OCI-LY3 (cell line): ENCODE results near the gene PIGM.

Source experiments
- H2AFZ ChIP-seq: fragments of 200-600, 300-600 bp; shearing (Covaris generic); 2 replicates; pipeline ENCODE4 v1.6.0; 2014; ENCODE audit warnings: antibody characterized with exemption, low read depth, low read length
- H3K27ac ChIP-seq: fragments of 200-600, 300-600 bp; sonication (generic); 2 replicates; pipeline ENCODE4 v1.5.1; 2014; ENCODE audit warnings: mild to moderate bottlenecking, low read length, moderate library complexity, mixed read lengths
- H3K27me3 ChIP-seq: fragments of 200-600, 300-600 bp; sonication (generic); 2 replicates; pipeline ENCODE4 v1.6.1; 2014; ENCODE audit warnings: low read depth, low read length, mixed read lengths
- H3K36me3 ChIP-seq: fragments of 200-600, 300-600 bp; sonication (generic); replicated peaks from 2 replicates; pipeline ENCODE3; 2014; ENCODE audit warnings: low read depth, low read length, mixed read lengths
- H3K4me1 ChIP-seq: fragments of 300-600, 200-600 bp; sonication (generic); 2 replicates; pipeline ENCODE4 v1.6.1; 2014; ENCODE audit warnings: low read length, mixed read lengths
- H3K4me2 ChIP-seq: fragments of 200-600, 300-600 bp; sonication (generic); 2 replicates; pipeline ENCODE4 v1.6.1; 2014; ENCODE audit warnings: low read length, mixed read lengths
- H3K4me3 ChIP-seq: fragments of 300-600, 200-600 bp; sonication (generic); 2 replicates; pipeline ENCODE4 v1.5.1; 2014; ENCODE audit warnings: antibody characterized with exemption, mild to moderate bottlenecking, low read length, moderate library complexity
- H3K79me2 ChIP-seq: fragments of 300-600, 200-600 bp; shearing (Covaris generic); 2 replicates; pipeline ENCODE4 v1.6.1; 2014; ENCODE audit warnings: mild to moderate bottlenecking, low read length, mixed read lengths
- H3K9ac ChIP-seq: fragments of 300-600, 200-600 bp; shearing (Covaris generic); 2 replicates; pipeline ENCODE4 v1.6.0; 2014; ENCODE audit warnings: mild to moderate bottlenecking, low read length, moderate library complexity
- H3K9me3 ChIP-seq: fragments of 200-600, 300-600 bp; shearing (Covaris generic); 2 replicates; pipeline ENCODE4 v1.6.1; 2014; ENCODE audit warnings: low read length, mixed read lengths; ENCODE audit not compliant: insufficient read depth
- H4K20me1 ChIP-seq: fragments of 200-600, 300-600 bp; sonication (generic); 2 replicates; pipeline ENCODE4 v1.6.1; 2016; ENCODE audit warnings: low read length, mixed read lengths; ENCODE audit not compliant: insufficient read depth
- EZH2phosphoT487 ChIP-seq: fragments of 200-600 bp; shearing (Covaris generic); IDR thresholded peaks from 2 replicates; pipeline ENCODE4 v1.6.1; 2018; ENCODE audit warnings: antibody characterized with exemption, mixed run types, low read depth
- TF ChIP-seq, protein P1 (sequence below): fragments of 200-600, 300-600 bp; sonication (generic); IDR thresholded peaks from 2 replicates; pipeline ENCODE4 v1.5.1; 2014; ENCODE audit warnings: antibody characterized with exemption, low read length, low read depth

Gene PIGM

DNA sequence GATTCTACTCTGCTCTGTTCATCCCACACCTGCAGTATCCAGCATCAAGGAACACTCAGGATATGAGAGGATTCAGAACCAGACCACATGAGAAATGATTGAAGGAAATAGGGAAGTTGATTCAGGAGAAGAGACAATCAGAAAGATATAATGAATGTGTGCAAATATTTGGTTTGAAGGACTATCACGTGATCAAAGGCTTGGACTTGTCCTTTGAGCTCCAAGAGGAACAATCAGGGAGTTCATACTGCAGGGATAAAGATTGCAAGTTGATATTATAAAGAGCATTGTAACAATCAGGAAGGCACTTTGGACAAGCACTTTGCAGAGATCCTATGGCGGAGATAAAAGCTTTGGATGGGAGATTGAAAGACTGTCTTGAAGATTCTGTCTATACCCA, 13.9 kb upstream of the PIGM start:
- Histone ChIP-seq H4K20me1 (no peaks in the 10 kb centered on the region), H3K9me3 (no peaks in the 10 kb centered on the region), H3K4me1 (peaks cover 14% of the 10 kb centered on the region), H3K36me3 (no peaks in the 10 kb centered on the region), H3K4me3 (no peak overlapping the region), H3K4me2 (no peak overlapping the region), H3K27ac (no peak overlapping the region), H3K9ac (no peak overlapping the region), H3K79me2 (no peaks in the 10 kb centered on the region), H2AFZ (no peak overlapping the region), H3K27me3 (peaks cover 32% of the 10 kb centered on the region)
- TF ChIP-seq, protein P1, sequence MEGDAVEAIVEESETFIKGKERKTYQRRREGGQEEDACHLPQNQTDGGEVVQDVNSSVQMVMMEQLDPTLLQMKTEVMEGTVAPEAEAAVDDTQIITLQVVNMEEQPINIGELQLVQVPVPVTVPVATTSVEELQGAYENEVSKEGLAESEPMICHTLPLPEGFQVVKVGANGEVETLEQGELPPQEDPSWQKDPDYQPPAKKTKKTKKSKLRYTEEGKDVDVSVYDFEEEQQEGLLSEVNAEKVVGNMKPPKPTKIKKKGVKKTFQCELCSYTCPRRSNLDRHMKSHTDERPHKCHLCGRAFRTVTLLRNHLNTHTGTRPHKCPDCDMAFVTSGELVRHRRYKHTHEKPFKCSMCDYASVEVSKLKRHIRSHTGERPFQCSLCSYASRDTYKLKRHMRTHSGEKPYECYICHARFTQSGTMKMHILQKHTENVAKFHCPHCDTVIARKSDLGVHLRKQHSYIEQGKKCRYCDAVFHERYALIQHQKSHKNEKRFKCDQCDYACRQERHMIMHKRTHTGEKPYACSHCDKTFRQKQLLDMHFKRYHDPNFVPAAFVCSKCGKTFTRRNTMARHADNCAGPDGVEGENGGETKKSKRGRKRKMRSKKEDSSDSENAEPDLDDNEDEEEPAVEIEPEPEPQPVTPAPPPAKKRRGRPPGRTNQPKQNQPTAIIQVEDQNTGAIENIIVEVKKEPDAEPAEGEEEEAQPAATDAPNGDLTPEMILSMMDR, result no peak
- no peak for TF ChIP-seq EZH2phosphoT487

DNA sequence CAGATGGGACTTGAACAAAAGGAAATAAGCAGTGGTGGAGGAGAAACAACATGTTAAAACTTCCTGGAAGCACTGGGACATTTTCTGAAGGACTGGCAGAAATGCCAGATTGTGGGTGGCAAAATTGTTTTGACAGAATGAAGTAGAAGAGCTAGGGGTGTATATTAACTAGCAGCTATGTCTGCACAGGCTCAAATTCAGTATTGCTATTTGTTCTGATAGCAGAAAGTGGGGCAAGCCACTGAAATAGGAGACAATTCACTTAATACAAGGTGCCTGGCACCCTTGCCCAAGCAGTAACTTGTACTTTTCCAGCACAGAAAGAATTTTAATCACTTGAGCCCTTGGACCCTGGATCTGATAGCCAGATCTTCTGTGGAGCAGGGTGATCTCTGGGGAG, 11.8 kb upstream of the PIGM start:
- H3K4me2 ChIP-seq, result no peak overlapping the region
- no peak overlapping the region for H3K4me3 ChIP-seq
- H3K4me1 ChIP-seq, result peaks cover 14% of the 10 kb centered on the region
- no peak overlapping the region for H2AFZ ChIP-seq
- TF ChIP-seq EZH2phosphoT487, result no peak
- TF ChIP-seq, protein P1, result no peak
- H3K79me2 ChIP-seq, result no peaks in the 10 kb centered on the region
- no peak overlapping the region for H3K9ac ChIP-seq
- H4K20me1 ChIP-seq, result no peaks in the 10 kb centered on the region
- no peaks in the 10 kb centered on the region for H3K36me3 ChIP-seq
- no peaks in the 10 kb centered on the region for H3K9me3 ChIP-seq
- H3K27ac ChIP-seq, result no peak overlapping the region
- H3K27me3 ChIP-seq, result peaks cover 22% of the 10 kb centered on the region

DNA sequence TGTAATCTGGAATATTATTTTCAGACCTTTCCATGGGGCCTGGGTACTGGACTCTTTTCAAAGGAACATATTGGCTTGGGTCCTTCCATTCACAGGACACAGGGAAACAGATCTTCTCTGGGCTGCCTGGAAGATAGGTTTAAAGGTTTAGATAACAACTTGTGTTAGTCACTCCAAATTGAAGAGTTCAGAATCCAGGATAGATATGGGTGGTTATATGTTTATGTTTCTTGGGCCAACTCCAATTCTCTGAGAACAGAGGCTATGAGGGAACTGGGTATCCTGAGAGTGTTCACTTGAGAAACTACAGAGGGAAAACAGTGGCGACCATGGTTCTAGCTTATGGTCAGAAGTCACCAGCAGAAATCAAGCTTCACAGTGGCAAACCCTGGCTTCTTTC, 8.7 kb upstream of the PIGM start:
- Histone ChIP-seq H2AFZ (no peak overlapping the region), H3K27me3 (peaks cover 15% of the 10 kb centered on the region), H3K79me2 (no peaks in the 10 kb centered on the region), H3K36me3 (no peaks in the 10 kb centered on the region), H3K9ac (no peak overlapping the region), H3K4me3 (no peak overlapping the region), H3K9me3 (no peaks in the 10 kb centered on the region), H3K4me2 (no peak overlapping the region), H3K27ac (no peak overlapping the region), H4K20me1 (no peaks in the 10 kb centered on the region), H3K4me1 (no peaks in the 10 kb centered on the region)
- TF ChIP-seq, protein P1, result no peak
- no peak for TF ChIP-seq EZH2phosphoT487

DNA sequence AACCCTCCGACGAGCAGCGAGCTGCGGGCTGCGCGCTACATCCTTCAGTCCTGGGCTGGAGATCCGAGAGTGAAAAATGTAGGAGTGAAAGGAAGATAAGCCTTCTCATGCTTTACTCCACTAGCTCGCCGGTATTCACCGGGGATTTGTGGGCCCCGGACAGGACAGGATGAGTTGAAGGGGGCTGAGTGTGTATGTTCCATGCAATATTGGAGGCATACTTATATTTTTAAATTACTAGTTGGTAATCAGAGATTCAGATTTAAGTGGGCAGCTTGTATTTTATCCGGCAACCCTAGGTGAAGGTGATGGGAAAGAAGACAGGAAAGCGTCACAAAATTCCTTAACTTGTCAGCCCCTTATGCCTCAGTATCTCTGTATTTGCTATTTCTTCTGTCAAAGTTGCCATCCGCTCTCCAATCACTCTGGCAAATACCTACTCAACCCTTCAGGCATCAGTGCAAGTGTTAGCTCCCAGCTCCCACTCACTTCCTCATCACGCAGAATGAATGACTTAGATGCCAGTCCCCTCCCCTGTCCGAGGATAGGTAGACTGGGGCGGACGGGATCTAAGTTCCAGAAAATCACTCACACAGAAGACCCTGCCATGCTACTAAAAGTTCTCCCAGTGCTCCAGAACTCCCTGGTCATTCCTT, 503 bp upstream of the PIGM start:
- Histone ChIP-seq H2AFZ (peak overlapping the region; percentile 95), H3K27ac (no peak overlapping the region), H3K9me3 (no peaks in the 10 kb centered on the region), H3K4me2 (peak overlapping the region; percentile 83), H3K79me2 (peaks cover 15% of the 10 kb centered on the region), H3K36me3 (no peaks in the 10 kb centered on the region), H3K4me3 (peak overlapping the region; percentile 88), H3K4me1 (peaks cover 15% of the 10 kb centered on the region), H3K27me3 (peaks cover 5% of the 10 kb centered on the region; the same call in 1 of the 2 replicates), H3K9ac (peak overlapping the region; percentile 80), H4K20me1 (no peaks in the 10 kb centered on the region)
- TF ChIP-seq EZH2phosphoT487, result no peak
- TF ChIP-seq, protein P1, result no peak
